NCI-H526 treated with DMSO at 0.1 percent for 48 hours (cell line): ENCODE measurements around the gene DCDC2C.
"Not testable (repeated sequence)": the region's sequence is repeated elsewhere in the genome, so short reads cannot be mapped to it uniquely, and the experiment has no call there.

Experiments
- DNase-seq: peaks from one replicate; lab custom pipeline; 2025; lab: John Stamatoyannopoulos, UW

DCDC2C gene

GRCh38 chr2:3771576-3771975 is 68.2 kb downstream of the DCDC2C start:
- DNase-seq = no peak

GRCh38 chr2:3774336-3774735 is 71.0 kb downstream of the DCDC2C start:
- DNase-seq = no peak

- DNase-seq = no peak
These were observed 72.9 kb downstream of the DCDC2C start for GRCh38 chr2:3776311-3776710.

- DNase-seq = no peak
These were observed 74.6 kb downstream of the DCDC2C start for GRCh38 chr2:3777966-3778365.

- DNase-seq = no peak
These were observed 75.6 kb downstream of the DCDC2C start for GRCh38 chr2:3778851-3779495.

- no peak for DNase-seq
These were observed 76.2 kb downstream of the DCDC2C start for GRCh38 chr2:3779496-3780049.

- peak; percentile 18 for DNase-seq
These were observed 77.4 kb downstream of the DCDC2C start for GRCh38 chr2:3780477-3781402.

GRCh38 chr2:3784731-3785130 is 81.4 kb downstream of the DCDC2C start:
- DNase-seq = no peak

- peak; percentile 7 for DNase-seq
These were observed 82.0 kb downstream of the DCDC2C start for GRCh38 chr2:3785220-3785889.

- no peak for DNase-seq
These were observed 82.5 kb downstream of the DCDC2C start for GRCh38 chr2:3785890-3786273.

GRCh38 chr2:3787768-3788167 is 84.4 kb downstream of the DCDC2C start:
- DNase-seq = no peak

GRCh38 chr2:3789256-3789655 is 85.9 kb downstream of the DCDC2C start:
- no peak for DNase-seq

GRCh38 chr2:3793249-3793648 is 89.9 kb downstream of the DCDC2C start:
- no peak for DNase-seq

GRCh38 chr2:3801506-3801905 is 98.1 kb downstream of the DCDC2C start:
- DNase-seq = no peak

GRCh38 chr2:3805201-3805939 is 102.0 kb downstream of the DCDC2C start:
- no peak for DNase-seq

- no peak for DNase-seq
These were observed 102.8 kb downstream of the DCDC2C start for GRCh38 chr2:3806168-3806567.

- DNase-seq = no peak
These were observed 103.4 kb downstream of the DCDC2C start for GRCh38 chr2:3806730-3807129.

- DNase-seq = no peak
These were observed 104.5 kb downstream of the DCDC2C start for GRCh38 chr2:3807853-3808252.

GRCh38 chr2:3814706-3815245 is 111.4 kb downstream of the DCDC2C start:
- no peak for DNase-seq

GRCh38 chr2:3817144-3817543 is 113.8 kb downstream of the DCDC2C start:
- DNase-seq = not testable (repeated sequence)

GRCh38 chr2:3823748-3824147 is 120.4 kb downstream of the DCDC2C start:
- no peak for DNase-seq
